Activated naive CD8-positive, alpha-beta T cell (primary cell): ENCODE measurements around the gene ADPGK.

ENCODE experiments used
- H3K27ac Mint-ChIP-seq: one replicate; pipeline ENCODE4 v1.8.0; 2021; ENCODE audit warnings: mixed read lengths
- H3K27me3 Mint-ChIP-seq: one replicate; pipeline ENCODE4 v1.8.0; 2021; ENCODE audit warnings: mixed read lengths
- H3K36me3 Mint-ChIP-seq: one replicate; pipeline ENCODE4 v1.8.0; 2021; ENCODE audit warnings: mixed read lengths
- H3K4me1 Mint-ChIP-seq: one replicate; pipeline ENCODE4 v1.8.0; 2021; ENCODE audit warnings: low read depth, mixed read lengths
- H3K4me3 Mint-ChIP-seq: one replicate; pipeline ENCODE4 v1.8.0; 2021; ENCODE audit warnings: mild to moderate bottlenecking, mixed read lengths
- H3K9me3 Mint-ChIP-seq: one replicate; pipeline ENCODE4 v1.8.0; 2021; ENCODE audit warnings: low read depth, mixed read lengths

The ADPGK gene

GRCh38 chr15:72781631-72782030, 1.9 kb downstream of the ADPGK start:
- Mint-ChIP-seq H3K27me3 (no peaks in the 10 kb centered on the region), H3K27ac (peak overlapping the region; percentile 55), H3K4me3 (peak overlapping the region; percentile 97), H3K9me3 (no peaks in the 10 kb centered on the region), H3K4me1 (peaks cover 63% of the 10 kb centered on the region), H3K36me3 (peaks cover 17% of the 10 kb centered on the region)

DNA sequence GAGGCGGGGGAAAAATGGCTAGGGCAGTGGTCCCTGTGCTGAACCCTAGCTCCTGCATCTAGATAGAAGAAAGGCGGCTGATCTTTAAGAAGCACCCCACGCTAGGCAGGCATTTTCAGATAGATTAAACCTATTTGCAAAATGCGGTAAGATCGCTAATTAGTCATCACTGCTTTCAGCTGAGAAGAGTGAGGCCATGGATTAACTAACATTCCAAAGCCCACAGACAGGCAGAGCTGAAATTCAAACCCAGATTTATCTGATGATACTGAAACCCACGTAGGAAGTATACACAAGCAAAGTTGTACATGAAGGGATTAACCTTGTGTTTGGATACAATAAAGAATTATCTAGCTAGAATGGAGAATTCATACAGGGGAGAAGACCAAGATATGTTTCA, 4.8 kb downstream of the ADPGK start:
- no peaks in the 10 kb centered on the region for H3K27me3 Mint-ChIP-seq
- peak overlapping the region; percentile 1 for H3K4me3 Mint-ChIP-seq
- no peaks in the 10 kb centered on the region for H3K9me3 Mint-ChIP-seq
- peaks cover 62% of the 10 kb centered on the region for H3K4me1 Mint-ChIP-seq
- H3K36me3 Mint-ChIP-seq: peaks cover 17% of the 10 kb centered on the region
- H3K27ac Mint-ChIP-seq: peak overlapping the region; percentile 30

- Mint-ChIP-seq H3K4me1 (peaks cover 37% of the 10 kb centered on the region), H3K36me3 (peaks cover 14% of the 10 kb centered on the region), H3K27ac (peak overlapping the region; percentile 13), H3K9me3 (no peaks in the 10 kb centered on the region), H3K4me3 (no peak overlapping the region), H3K27me3 (no peaks in the 10 kb centered on the region)
These were observed 8.7 kb downstream of the ADPGK start for GRCh38 chr15:72774696-72775383.

GRCh38 chr15:72771329-72771725, 12.2 kb downstream of the ADPGK start:
- Mint-ChIP-seq H3K9me3 (peaks cover 14% of the 10 kb centered on the region), H3K27ac (no peak overlapping the region), H3K27me3 (no peaks in the 10 kb centered on the region), H3K36me3 (peaks cover 31% of the 10 kb centered on the region), H3K4me1 (peaks cover 15% of the 10 kb centered on the region), H3K4me3 (no peak overlapping the region)

DNA sequence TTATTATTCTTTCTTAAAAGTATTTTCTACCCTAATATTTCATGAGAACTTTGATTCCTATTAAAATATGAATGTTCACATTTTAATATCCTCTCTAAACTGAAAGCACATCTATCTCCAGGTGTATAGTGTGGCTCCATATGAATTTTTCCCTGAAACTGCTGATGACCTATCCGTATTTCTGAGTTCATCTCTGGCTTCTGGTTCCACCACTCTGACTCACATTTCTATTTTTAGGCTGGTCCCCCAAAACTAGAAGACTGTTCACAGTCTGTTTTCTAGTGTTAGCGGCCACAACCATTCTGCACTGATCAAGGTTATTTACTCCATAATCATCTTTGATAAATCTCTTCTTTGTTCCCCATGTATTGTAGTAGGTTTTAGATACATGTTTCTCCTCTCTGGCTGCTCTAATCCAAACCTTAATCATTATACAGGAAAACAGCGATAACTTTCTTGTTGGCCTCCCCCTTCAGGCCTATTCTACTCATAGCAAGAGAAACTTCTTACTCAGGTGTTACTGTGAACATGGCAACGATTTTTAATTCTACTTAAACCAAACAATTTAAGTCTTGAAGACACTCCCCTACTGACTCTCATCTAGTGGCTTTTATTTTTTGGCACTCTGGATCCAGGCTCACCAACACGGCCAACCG, 12.8 kb downstream of the ADPGK start:
- H3K4me1 Mint-ChIP-seq: peaks cover 11% of the 10 kb centered on the region
- no peak overlapping the region for H3K4me3 Mint-ChIP-seq
- peaks cover 14% of the 10 kb centered on the region for H3K9me3 Mint-ChIP-seq
- H3K36me3 Mint-ChIP-seq: peaks cover 31% of the 10 kb centered on the region
- no peak overlapping the region for H3K27ac Mint-ChIP-seq
- no peaks in the 10 kb centered on the region for H3K27me3 Mint-ChIP-seq

GRCh38 chr15:72766780-72767179, 16.8 kb downstream of the ADPGK start:
- Mint-ChIP-seq H3K4me1 (peaks cover 6% of the 10 kb centered on the region), H3K9me3 (peaks cover 14% of the 10 kb centered on the region), H3K36me3 (peaks cover 34% of the 10 kb centered on the region), H3K27me3 (no peaks in the 10 kb centered on the region), H3K4me3 (no peak overlapping the region), H3K27ac (no peak overlapping the region)

- H3K27me3 Mint-ChIP-seq: no peaks in the 10 kb centered on the region
- peaks cover 30% of the 10 kb centered on the region for H3K36me3 Mint-ChIP-seq
- peaks cover 14% of the 10 kb centered on the region for H3K9me3 Mint-ChIP-seq
- peaks cover 6% of the 10 kb centered on the region for H3K4me1 Mint-ChIP-seq
- H3K4me3 Mint-ChIP-seq: no peak overlapping the region
- H3K27ac Mint-ChIP-seq: no peak overlapping the region
These were observed 17.5 kb downstream of the ADPGK start for GRCh38 chr15:72766025-72766424.

DNA sequence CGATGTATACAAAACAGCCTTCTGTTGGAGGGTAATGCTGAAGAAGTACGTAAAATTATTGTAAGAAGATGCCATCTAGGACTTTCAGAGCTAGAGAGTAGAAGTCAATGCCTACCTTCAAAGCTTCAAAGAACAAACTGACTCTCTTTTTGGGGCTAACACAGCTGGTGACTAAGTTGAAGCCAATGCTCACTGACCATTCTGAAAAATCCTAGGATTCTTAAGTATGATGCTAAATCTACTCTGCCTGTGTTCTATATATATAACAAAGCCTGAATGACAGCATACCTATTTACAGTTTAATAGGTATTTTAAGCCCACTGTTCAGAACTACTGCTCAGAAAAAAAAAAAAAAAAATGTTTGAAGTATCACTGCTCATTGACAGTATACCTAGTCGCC, 18.9 kb downstream of the ADPGK start:
- Mint-ChIP-seq H3K9me3 (peaks cover 14% of the 10 kb centered on the region), H3K4me1 (peaks cover 4% of the 10 kb centered on the region), H3K4me3 (no peak overlapping the region), H3K27me3 (no peaks in the 10 kb centered on the region), H3K27ac (no peak overlapping the region), H3K36me3 (peaks cover 26% of the 10 kb centered on the region)

GRCh38 chr15:72760590-72761260, 22.8 kb downstream of the ADPGK start:
- H3K4me1 Mint-ChIP-seq: peaks cover 4% of the 10 kb centered on the region
- no peaks in the 10 kb centered on the region for H3K9me3 Mint-ChIP-seq
- no peaks in the 10 kb centered on the region for H3K27me3 Mint-ChIP-seq
- no peak overlapping the region for H3K4me3 Mint-ChIP-seq
- peaks cover 3% of the 10 kb centered on the region for H3K36me3 Mint-ChIP-seq
- no peak overlapping the region for H3K27ac Mint-ChIP-seq

GRCh38 chr15:72758182-72758581, 25.4 kb downstream of the ADPGK start:
- peak overlapping the region; percentile 16 for H3K27ac Mint-ChIP-seq

DNA sequence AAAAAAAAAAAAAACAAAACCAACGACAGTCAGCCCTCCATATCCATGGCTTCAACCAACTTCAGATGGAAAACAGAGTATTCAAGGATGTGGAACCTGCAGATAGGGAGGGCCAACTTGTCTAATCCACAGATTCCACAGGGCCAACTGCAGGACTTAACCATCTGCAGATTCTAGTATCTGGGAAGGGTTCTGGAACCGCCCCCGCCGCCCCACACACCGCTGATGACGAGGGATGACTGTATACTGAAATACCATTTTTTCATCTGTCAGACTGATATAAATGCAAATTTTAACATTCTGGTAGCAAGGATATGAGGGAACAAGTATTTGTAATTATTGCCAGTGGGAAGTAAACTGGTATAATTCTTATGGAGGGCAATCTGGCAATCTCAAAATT, 29.5 kb downstream of the ADPGK start:
- H3K27me3 Mint-ChIP-seq: no peaks in the 10 kb centered on the region
- no peaks in the 10 kb centered on the region for H3K9me3 Mint-ChIP-seq
- H3K4me3 Mint-ChIP-seq: no peak overlapping the region
- peaks cover 33% of the 10 kb centered on the region for H3K4me1 Mint-ChIP-seq
- H3K27ac Mint-ChIP-seq: no peak overlapping the region
- peaks cover 4% of the 10 kb centered on the region for H3K36me3 Mint-ChIP-seq

More at GRCh38 chr15:72758182-72758581, 25.4 kb downstream of the ADPGK start:
- Mint-ChIP-seq H3K4me3 (no peak overlapping the region), H3K9me3 (no peaks in the 10 kb centered on the region), H3K4me1 (peaks cover 22% of the 10 kb centered on the region), H3K27me3 (no peaks in the 10 kb centered on the region), H3K36me3 (peaks cover 2% of the 10 kb centered on the region)

DNA sequence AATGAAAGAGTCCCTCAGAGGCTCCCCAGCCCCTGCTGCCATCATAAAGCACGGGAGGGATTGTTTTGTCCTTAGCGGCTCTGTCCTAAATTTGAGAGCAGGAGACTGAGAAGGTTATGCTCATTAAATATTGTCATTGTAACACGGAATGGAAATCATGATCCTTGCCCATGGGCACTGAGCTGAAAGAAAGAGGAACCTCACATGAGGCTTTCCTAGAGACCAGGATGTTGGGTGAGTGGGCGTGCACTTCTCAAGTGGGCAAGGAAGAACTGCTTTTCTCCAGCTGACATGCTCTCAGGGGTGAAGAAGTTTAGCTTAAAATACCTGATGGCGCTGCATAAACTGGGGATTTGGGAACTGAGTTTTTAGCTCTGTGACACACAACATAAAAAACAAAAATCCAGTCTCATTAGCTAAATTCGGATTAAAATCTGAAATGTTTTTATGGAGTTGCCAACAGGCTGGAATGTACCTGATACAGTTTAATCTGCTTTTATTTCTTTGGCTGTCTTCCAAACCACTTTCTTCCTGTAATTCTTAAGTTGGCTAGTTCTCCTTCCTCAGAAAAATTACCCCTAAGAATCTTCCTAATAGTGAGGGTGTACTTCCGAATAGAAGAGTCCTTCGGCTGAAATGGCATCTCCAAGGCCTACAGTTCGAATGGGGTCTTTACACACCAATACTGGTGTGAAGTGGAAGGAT, 31.7 kb downstream of the ADPGK start:
- Mint-ChIP-seq H3K4me3 (no peak overlapping the region), H3K36me3 (peaks cover 9% of the 10 kb centered on the region), H3K9me3 (no peaks in the 10 kb centered on the region)

DNA sequence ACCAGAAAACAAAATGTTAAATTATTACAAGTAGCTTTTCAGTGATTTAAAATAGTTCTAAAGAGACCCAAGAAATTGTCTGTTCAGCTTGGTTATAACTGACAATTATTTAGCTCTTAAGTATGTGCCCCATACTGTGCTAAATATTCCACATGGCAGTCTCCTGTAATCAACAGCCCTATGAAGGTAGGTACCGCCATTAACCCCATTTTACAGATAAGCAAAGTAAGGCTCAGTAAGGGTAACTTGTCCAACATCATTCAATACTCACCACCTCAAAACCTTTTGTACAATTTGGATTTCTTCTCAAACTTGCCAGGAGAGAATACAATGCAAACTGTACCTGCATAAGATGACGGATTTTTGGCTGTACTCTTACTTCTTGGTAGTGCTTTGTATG, 33.9 kb downstream of the ADPGK start:
- Mint-ChIP-seq H3K36me3 (peaks cover 11% of the 10 kb centered on the region), H3K4me1 (peaks cover 25% of the 10 kb centered on the region), H3K9me3 (no peaks in the 10 kb centered on the region), H3K27ac (no peak overlapping the region), H3K4me3 (no peak overlapping the region), H3K27me3 (no peaks in the 10 kb centered on the region)

More for the DNA sequence above, 31.7 kb downstream of the ADPGK start:
- Mint-ChIP-seq H3K27me3 (no peaks in the 10 kb centered on the region), H3K4me1 (peaks cover 33% of the 10 kb centered on the region), H3K27ac (peak overlapping the region; percentile 72)

DNA sequence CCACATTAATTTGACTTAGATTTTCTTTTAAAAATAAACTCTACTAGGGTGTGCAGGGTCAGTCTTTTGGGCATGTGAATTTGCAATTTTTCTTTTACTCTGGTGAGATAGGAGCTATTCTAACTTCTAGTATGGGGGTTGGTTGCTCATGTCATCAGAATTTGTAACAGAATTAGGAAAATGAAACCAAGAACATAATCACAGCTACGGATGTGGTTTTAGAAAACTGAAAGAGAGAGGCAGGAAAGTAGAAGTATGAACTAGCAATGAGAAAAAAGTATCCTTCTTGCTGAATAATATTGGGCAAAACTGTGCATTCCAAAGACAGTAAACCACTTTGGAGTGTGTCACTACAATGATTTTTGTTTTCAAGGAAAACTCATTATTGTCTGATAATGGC, 43.3 kb downstream of the ADPGK start:
- H3K4me1 Mint-ChIP-seq: peaks cover 34% of the 10 kb centered on the region
- H3K36me3 Mint-ChIP-seq: peaks cover 35% of the 10 kb centered on the region
- H3K4me3 Mint-ChIP-seq: peak overlapping the region; percentile 60
- peak overlapping the region; percentile 86 for H3K27ac Mint-ChIP-seq
- no peaks in the 10 kb centered on the region for H3K9me3 Mint-ChIP-seq
- no peaks in the 10 kb centered on the region for H3K27me3 Mint-ChIP-seq

GRCh38 chr15:72737723-72738122, 45.8 kb downstream of the ADPGK start:
- H3K27ac Mint-ChIP-seq: no peak overlapping the region
- no peak overlapping the region for H3K4me3 Mint-ChIP-seq
- H3K9me3 Mint-ChIP-seq: no peaks in the 10 kb centered on the region
- H3K4me1 Mint-ChIP-seq: peaks cover 38% of the 10 kb centered on the region
- no peaks in the 10 kb centered on the region for H3K27me3 Mint-ChIP-seq
- H3K36me3 Mint-ChIP-seq: peaks cover 35% of the 10 kb centered on the region
